NCI-H2081 (cell line): ENCODE data around the gene CIB4.
A peak's percentile ranks its signal among the peaks of the same experiment; 100 is the strongest.

ENCODE experiments used
- DNase-seq, 2 experiments: peaks; one replicate each; lab custom pipeline; 2025; lab: John Stamatoyannopoulos, UW

Gene CIB4

DNA sequence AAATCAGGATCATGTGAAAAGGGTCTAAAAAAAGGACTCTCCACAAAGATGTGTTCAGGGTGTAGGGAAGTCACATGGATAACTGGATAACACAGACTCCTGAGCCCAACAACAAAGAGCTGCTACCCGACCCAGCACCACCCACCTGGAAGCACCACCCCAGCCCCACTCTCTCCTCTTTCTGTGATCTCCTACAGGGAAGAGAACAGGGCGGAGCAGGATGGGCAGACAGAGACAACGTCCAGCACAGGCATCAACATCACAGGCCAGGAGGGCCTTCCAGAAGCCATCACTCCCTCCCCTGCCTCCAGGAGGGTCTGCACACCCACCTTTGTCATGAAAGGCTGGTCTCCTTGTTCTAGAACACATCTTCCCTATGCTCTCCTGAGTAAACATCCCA, 1.3 kb upstream of the CIB4 start:
- DNase-seq = no peak

DNA sequence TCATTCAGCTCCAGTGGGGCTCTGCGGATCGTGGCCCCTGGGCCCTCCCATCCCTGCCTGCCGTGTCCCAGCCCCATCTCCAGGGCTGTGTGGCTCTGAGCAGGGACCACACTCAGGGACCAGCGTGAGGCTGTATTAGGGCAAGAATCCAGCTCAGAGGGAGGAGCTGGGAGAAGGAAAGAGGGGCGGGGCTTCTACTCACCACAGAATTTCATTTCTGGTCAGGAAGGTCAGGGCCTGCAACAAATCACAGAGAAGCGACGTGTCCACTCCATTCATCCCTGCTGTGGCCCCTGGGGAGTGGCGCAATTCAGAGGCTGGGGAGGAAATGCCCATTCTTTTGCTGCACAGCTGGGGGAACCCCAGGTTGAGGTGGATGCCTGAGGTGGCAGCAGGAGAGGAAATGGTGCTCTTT, 828 bp downstream of the CIB4 start:
- no peak for DNase-seq

DNA sequence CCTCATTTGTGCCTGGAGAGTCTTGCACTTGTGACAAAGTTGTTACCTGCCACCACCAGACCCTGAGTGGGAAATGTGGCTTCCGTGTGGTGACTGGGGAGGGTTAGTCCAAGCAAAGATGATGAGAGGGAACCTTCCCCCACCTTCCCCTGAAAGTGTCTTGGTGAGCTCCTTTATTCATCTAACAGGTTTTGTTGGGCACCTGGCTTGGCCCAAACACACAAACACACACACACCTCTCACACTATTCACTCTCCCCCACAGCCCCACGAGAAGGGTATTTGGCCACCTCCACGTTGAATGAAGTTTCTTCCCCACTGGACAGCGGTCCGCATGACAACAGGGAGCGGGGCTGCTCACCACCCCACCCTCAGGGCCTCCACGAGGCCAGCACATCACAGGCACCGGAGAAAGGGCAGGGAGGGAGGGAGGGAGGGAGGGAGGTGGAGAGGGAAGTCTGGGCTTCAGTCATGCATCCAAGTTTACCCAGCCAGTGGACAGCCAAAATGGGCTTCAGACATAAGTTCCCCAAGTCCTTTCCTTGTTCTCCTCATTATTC, 1.4 kb downstream of the CIB4 start:
- DNase-seq = no peak

DNA sequence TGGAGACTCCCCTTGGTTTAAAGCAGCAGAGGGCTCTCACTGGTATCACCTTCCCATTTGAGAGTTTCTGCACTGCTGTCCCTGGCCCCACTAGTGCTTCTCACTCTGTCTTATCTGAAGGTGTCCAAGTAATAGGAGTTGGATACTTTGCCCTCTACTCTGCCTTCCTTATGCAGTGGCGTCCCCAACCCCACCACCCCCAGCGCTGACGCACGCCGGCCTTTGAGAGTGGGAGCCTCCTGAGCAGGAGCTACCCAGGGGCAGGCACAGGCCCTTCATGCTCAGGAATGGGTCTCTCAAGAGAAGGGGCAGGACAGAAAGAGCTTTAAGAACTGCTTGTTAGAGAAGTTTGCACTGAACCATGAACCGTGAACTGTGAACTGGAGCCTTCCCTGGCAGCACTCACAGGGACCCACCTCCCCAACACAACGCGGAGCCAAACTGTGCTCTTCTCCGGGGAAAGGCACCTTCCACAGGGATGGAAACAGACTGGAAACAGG, 3.3 kb downstream of the CIB4 start:
- no peak for DNase-seq

DNA sequence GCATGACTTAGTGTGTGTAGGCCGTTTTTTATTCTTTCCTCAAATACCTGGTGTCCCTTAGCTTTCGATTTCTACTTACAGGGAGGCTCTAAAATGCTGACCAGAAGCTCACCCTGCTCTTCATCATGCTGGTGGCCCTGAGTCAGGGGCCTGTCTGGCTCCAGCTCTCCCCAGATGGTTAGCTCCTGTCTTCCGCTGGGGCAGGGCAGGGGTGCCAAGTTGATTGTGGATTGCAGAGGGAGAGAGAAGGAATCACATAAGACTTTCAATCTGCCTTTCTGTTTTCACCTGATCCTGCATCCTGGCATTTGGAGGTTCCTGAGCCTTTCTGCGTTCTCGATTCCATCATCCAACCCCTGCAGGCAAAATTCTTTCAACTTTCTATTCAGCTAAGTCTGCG, 4.2 kb downstream of the CIB4 start:
- no peak for DNase-seq

DNA sequence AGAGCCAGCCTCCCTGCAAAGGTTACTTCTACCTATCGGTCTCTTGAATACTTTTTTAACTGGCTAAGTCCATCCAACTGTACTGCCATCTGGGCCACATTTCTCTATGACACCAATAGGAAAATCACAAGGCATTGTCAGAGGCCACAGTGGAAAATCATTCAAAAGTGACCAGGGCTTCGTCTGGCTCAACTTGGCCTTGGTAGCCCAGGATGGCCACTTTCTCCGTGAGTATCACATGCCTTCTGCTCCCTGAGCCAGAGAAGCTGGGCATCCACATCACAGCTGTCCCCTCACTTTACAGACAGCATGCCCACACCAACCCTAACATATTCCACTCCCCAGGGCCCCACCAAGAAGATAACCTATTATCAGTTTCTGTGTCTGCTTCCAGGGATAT, 5.8 kb downstream of the CIB4 start:
- no peak for DNase-seq

DNA sequence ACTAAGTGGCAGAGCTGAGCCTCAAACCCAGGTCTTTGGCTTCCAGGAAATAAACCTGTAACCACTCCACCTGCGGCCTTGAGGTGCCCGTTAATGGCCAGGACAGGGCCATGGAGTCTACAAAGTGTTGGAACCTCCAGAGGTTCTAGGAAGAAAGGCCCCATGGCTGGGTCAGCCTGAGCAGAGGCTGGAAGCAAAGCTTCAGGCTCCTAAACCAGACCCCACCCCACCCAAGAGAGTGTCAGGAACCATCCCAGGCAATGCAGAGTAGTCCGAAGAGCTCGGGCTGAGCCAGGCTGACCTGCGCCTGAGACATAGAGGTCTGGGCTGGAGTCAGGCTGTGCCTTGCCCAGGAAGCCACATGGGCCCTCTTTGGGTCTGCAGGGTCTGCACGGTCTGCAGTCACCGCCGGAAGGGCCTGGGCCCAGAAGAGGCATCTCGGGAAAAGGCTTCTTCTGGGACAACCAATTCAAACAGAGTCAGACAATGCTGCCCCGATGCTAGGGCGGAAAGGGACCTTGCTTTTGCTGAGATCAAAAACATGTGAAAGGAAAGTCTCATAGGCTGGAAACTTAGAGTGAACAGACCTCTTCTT, 6.4 kb downstream of the CIB4 start:
- no peak for DNase-seq

DNA sequence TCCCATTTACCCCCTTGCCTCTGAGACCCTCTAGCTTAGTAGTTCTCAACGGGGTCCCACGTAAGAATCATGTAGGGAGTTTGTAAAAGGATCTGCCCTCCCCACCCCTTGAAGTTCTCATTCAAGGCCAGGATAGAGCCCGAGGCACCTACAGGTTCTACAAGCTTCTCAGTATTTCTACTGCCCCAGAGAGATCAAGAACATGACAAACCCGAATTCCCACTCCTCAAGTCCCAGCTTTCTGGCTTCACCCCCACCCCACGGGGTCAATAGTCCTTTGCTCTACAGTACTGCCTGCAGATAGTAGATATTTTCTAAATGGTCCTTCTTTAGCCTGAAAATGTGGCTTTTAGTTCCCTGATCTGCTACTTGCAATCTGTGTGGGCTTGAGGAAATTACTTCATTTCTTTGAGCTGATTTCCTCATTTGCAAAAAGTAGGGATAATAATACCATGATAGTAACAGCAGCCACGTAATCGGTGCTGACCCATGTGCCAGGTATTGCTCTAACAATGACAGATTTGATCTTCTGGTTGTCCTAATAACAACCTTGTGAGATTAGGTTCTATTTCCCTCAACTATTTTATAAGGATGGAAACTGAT, 7.1 kb downstream of the CIB4 start:
- DNase-seq = no peak

DNA sequence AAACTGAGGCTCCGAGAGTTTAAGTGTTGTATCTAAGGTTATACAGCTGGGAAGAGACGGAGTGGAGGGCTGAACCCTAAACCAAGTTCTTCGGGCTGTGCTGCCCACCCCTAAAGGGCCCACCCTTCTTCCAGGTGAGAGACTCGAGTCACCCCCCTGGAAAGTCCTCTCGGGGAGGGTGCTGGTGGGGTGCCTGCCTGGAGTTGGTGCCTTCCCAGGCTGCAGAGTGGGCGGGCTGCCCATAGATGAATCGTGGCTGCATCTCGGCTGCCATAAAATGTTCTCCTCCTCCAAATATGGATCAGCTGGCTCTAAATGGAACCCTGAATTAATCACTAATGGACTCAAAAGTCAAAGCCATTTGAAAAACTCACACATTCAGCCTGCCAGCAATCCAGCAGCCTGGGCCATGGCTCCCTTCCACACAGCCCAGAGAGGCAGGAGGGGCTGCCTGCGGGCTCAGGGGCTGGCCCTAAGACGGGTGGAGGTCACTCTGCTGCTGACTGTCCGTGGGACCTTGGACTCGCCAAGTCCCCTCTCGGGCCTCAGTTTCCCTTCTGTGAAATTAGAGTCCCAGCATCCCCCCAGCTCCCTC, 7.7 kb downstream of the CIB4 start:
- no peak for DNase-seq

DNA sequence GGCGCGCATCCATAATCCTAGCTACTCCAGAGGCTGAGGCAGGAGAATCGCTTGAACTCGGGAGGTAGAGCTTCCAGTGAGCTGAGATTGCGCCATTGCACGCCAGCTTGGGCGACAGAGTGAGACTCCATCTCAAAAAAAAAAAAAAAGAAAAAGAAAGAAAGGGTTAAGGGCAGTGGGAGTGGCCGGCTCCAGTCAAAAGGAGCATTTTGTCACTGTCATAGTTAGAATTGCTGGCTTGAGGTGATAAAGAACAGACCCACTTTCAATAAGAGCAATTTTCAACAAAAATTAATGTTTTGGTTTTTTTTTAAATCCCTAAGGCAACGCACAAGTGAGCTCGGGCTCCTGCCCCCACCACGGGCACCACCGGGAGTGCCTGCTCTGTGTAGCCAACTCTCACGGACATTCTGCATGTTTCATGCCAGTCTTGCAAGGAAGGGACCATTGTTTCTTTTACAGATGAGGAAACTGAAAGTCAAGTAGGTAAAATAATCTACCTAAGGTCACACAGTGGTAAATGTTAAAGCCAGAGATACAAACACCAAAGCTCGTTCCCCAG, 8.5 kb downstream of the CIB4 start:
- DNase-seq = no peak

DNA sequence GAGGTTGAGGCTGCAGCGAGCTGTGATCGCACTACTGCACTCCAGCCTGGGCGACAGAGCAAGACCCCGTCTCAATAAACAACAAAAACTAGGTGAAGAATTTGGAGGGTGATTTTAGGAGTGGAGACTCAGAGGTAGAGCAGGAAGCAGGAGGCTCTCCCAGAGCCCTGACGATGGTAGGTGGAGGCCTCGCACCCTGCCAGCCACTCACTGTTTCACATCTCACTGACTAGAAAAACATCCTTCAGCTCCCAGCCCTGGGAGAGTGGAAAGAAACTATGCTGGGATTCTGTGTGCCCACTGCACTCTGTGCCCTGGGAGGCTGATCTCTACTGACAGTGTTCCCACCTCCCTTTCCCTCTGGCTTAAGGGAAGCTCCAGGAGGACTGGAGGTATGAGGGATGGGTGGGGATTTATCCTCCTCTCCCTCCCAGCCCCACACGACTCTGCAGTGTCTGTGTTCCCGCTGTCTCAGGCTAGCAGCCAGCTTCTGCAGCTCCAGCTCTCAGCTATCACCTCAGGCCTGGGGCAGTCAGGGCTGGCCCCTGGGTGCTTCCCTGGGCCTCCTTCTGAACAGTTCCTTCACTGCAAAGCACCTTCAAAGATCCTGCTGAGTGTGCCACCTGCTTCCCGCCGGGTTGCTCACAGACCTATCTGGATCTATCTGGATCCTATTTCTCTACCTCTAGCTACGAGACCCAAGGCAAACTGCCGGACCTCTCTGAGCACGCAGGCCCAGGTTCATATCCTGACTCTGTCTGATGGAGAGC, 9.6 kb downstream of the CIB4 start:
- no peak for DNase-seq

DNA sequence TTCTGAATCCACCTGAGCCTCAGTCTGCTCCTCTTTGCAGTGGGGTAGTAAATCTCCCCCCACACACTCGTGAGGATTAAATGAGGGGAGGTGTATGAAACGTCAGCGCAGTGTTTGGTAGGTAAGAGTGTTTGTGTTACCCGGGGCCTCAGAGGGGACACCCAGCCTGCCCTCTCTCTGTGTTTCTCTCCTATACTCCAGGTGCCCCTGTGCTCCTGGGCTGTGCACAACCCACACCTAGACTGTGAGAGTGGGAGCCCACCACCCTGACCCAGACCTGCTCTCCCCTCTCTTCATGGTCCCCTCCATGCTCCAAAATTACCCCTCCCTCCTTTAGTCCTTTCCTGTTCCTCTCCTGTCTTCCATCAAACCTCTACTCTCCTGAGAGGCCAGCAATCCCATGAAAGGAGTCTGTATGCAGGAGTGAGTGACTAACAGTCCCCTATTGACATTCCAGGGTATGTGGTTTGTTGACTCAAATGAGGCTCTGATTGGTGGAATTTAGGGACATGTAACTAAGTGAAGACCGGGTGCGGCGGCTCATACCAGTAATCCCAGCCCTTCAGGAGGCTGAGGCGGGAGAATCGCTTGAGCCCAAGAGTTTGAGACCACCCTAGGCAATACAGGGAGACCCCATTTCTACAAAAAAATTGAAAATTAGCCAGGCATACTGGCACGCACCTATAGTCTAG, 10.4 kb downstream of the CIB4 start:
- DNase-seq = no peak

DNA sequence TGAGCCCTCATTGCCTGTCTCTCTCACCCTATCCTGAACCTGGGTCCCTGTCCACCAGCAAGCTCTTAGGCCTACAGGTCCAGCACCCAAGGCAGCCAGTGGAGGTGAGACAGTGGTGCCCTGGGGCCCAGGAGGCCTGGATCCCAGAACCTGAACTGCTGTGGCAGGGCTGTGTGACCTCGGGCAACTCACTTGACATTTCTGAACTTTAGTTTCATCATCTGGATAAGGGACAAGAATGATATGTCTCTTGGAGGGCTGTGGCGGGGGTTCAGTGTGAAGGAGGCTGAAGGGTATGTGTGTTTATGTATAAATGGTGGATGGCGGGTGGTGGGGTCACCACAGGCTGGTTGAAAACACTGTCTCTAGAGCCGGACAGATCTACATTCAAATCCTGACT, 10.9 kb downstream of the CIB4 start:
- DNase-seq = no peak

DNA sequence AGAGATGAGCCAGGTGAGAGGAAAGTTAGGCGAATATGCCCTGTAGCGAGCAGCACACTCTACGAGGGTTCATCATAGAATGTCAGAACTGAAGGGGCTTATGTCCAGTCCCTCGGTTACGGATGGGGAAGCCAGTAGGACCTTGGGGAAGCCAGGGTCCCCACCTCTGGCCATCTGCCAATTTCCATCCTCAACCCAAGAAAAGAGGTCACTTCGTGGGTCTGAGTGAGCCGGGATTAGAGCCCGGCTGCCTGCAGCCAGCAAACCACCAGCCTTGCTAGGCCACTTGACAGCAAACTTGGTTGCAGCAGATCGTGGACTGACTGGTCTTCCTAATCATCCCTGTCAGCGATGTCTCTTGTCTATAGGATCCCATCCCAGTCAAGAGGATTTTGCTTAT, 11.4 kb downstream of the CIB4 start:
- no peak for DNase-seq

DNA sequence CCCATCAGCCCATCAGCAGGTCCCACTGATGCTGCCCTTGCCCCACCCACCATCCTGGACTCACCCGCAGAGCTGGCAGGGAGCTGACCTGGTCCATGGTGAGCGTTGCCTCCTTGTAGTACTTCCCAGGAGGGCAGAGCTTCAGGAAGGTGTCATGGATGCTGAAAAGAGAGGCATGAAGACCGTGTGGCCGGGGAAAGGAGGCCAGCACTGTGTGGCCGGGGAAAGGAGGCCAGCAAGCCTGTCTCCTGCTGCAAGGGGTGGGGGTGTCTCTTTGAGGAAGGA, 11.9 kb downstream of the CIB4 start:
- DNase-seq = no peak

DNA sequence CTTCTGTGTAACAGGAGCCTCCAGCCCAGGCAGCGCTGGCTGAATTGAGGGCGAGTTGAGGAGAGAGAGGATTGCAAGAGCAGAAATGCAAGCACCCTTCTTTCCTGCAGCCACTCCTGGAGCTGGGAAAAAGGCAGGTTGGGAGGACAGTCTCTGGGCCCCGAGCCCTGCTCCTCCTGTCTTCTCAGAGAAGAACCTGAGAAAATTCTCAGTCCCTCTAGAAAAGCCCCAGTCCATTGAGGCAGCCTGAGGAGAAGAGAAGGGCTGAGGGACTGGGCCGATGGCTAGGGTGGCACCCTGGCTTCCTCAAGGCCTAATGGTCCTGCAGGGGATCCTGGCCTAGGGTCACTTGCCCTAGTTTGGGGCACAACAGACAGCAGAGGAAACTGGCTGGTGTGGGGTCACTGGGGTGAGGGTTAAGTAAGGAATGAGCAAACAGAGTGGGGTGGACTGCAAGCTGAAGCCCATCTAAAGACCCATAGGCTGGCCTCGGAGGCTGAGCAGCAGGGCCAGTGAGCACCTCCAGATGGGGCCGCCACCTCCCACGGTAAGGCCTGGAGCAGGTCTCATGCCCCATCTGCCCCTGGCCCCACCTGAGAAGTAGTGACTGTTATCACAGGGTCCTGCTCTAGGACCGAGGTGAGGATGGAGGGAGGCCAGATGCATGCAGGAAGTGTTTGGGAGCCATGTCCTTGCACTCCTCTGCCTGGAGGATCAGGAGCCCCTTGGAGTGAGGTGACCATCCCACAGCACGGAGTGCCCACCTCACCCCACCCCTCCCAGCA, 12.4 kb downstream of the CIB4 start:
- no peak for DNase-seq

DNA sequence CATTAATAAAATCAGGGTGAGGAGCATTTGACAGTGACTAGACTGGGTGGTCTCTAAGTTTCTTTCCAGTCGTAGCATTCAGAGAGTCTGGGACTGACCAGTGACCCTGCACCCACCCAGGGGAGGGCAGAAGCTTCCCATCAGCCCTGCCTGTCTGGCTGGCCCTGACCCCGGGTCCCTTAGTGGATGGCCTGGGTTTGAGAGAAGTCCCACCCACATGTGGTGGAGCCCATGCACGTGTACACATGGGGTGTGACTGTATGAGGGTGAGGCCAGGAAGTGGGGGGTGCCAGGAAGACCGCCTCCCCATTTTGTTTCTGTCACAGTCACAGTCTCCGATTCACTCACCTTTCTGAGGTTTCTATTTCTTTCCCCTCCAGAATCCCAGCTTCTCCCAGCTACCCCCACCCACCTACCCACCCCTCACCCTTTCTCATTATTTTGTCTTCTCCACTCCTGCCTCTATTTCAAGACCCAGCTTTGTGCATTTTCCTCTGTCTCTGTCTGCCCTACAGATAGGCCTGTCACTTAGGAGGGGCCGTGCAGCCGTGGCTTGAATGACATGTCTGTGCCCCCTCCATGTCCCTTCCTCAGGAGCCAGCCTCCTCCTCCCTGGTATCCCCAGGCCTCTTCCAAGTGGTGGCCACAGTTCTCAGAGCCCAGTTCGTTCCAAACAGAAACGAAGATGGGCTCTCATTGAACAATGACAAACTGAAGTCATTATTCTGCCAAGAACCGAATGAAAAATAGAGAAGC, 13.6 kb downstream of the CIB4 start:
- DNase-seq = no peak

DNA sequence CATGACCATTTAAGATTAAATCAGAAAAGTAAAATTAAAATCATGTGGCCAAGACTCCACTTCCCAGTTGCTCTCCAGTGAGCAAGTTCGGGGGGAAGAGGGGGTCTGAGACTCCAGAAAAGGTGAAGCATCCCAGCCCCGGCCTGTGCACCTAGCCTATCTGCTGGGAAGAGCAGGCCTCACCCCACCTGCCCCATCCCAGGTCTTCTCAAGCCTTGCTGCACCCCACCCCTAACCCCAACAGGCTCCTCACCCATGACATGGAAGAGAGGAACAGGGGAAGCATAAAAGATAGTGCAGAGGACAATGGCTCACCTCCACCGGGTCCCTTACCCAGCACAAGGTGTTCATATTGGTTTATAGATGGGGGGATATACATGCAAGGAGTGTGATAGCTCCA, 14.6 kb downstream of the CIB4 start:
- DNase-seq = no peak

DNA sequence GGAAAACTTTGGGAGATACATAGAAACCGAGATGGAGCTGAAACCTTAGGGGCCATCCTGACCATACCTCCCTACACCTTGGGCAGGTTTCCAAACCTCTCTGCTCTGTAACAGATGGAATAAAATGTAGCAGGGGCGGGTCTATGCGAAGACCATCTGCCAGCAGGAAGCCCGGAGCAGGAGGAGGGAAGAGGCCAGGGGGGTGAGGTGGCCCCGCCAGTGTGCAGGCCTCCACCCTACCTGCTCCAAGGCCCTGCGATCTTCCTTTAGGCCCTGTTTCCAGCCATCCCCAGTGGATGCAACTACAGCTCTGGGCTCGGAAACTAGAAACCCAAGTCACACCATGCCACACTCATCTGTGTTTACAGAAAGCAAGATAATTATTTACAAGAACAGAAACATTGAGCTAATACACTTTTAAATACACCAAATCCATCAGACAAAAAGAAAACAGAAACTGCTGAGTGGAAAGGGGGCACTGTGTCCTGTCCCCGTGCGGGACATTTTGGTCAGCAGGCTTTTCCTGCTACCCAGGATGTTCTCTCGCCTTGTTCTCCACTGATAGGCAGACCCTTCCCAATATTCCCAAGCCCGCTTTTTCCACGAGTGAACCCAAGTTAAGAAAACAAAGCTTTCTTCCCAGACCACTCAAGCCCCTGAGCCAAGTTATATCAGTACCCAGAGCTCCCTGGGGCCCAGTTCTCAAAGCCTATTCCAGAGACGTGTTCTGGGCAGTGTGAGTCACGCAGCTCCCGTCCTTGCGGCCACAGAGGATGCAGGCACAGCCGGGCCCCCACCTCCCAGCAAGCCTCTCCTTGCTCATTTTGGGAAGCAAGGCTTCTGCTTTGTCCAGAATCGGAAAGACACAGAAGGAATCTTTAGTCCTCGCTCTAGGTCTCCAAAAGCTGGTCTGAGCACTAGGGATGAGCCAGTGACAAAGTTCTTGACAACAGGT, 17.3 kb downstream of the CIB4 start:
- peak in 1 of 2 experiments; percentile 35 for DNase-seq
